NCI-H2196 treated with DMSO at 0.1 percent for 48 hours (cell line): ENCODE results near the gene DIO3.

Source experiments
- DNase-seq: peaks from one replicate; lab custom pipeline; 2025; ENCODE audit not compliant: unreplicated experiment; lab: John Stamatoyannopoulos, UW

Gene DIO3

GRCh38 chr14:101561145-101561896 is at the start of gene DIO3:
DIO3 (plus strand) TSS chr14:101561495.
- no peak for DNase-seq

- no peak for DNase-seq
These were observed 49.5 kb upstream of the DIO3 start for GRCh38 chr14:101511620-101512375.

GRCh38 chr14:101512376-101512695 is 49.0 kb upstream of the DIO3 start:
- no peak for DNase-seq

GRCh38 chr14:101514136-101514535 is 47.2 kb upstream of the DIO3 start:
- no peak for DNase-seq

GRCh38 chr14:101516401-101516800 is 44.9 kb upstream of the DIO3 start:
- no peak for DNase-seq

- DNase-seq: no peak
These were observed 42.5 kb upstream of the DIO3 start for GRCh38 chr14:101518611-101519473.

- DNase-seq: no peak
These were observed 40.4 kb upstream of the DIO3 start for GRCh38 chr14:101520621-101521472.

- no peak for DNase-seq
These were observed 39.8 kb upstream of the DIO3 start for GRCh38 chr14:101521473-101521915.

- DNase-seq: no peak
These were observed 39.3 kb upstream of the DIO3 start for GRCh38 chr14:101521978-101522377.

GRCh38 chr14:101525640-101526527 is 35.4 kb upstream of the DIO3 start:
- DNase-seq: no peak

- DNase-seq: no peak
These were observed 33.3 kb upstream of the DIO3 start for GRCh38 chr14:101527987-101528386.

- DNase-seq: no peak
These were observed 32.2 kb upstream of the DIO3 start for GRCh38 chr14:101529079-101529478.

- no peak for DNase-seq
These were observed 27.1 kb upstream of the DIO3 start for GRCh38 chr14:101534198-101534597.

- DNase-seq: no peak
These were observed 26.1 kb upstream of the DIO3 start for GRCh38 chr14:101535232-101535631.

GRCh38 chr14:101535701-101536207 is 25.5 kb upstream of the DIO3 start:
- no peak for DNase-seq

- no peak for DNase-seq
These were observed 24.0 kb upstream of the DIO3 start for GRCh38 chr14:101537286-101537685.

GRCh38 chr14:101538878-101539277 is 22.4 kb upstream of the DIO3 start:
- no peak for DNase-seq

GRCh38 chr14:101539880-101540279 is 21.4 kb upstream of the DIO3 start:
- DNase-seq: no peak
